ENCODE data around the gene FAM8A1. TPM values are rescaled to one million over a fixed set of nuclear protein-coding genes. Genes with fewer than 3 reads are reported as not detected.

Gene FAM8A1
- polyA plus RNA-seq, 3 donors, result 9.0 to 12.5 (median 11.1) TPM

DNA sequence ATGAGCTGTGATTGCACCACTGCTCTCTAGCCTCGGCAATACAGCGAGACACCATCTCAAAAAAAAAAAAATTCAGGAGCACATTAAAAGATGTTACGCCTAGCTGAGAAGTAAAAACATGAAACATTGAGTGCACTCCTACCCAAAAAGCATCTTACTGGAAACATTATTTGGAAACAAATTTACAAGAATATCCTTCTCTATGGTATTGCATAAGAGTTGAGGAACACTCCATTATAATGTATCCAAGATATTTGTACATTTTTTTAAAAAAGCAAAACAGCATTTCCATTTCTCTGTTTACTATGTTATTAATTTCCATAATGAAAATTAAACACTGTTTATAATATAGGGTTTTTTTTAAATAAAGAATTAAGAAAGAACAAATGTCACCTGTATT lies 48.6 kb downstream of the FAM8A1 start:
- 86 to 100% (median 88%) methylated on average over 3 of the region's 3 CpGs for WGBS, 3 donors
- no peak overlapping the region for H3K27ac ChIP-seq (ENCODE audit: low read depth, low read length)

DNA sequence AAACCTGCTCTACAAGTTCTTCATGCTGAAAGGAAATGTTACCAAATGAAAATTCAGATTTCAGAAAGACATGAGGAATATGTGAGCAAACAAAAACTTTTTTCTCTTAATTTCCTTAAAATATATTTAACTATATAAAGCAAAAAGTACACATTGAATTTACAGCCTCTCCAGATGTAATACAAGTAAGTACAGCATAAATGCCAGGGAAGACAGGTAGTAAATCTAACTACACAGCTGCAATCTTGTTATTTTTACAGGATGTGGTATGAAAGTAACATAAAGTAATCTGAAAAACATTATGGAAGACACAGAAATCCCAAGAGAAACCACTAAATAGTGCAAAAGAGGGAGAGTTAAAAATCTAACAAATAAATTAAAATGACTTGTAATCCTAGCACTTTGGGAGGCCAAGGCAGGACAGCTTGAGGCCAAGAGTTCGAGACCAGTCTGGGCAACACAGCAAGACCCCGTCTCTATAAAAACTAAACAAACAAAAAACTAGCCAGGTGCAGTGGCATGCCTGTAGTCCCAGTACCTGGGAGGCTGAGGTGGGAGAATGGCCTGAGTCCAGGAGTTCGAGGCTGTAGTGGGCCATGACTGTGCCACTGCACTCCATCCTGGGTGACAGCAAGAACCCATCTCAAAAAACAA lies 50.7 kb downstream of the FAM8A1 start:
- 71 to 97% (median 96%) methylated on average over 3 of the region's 3 CpGs for WGBS, 3 donors

DNA sequence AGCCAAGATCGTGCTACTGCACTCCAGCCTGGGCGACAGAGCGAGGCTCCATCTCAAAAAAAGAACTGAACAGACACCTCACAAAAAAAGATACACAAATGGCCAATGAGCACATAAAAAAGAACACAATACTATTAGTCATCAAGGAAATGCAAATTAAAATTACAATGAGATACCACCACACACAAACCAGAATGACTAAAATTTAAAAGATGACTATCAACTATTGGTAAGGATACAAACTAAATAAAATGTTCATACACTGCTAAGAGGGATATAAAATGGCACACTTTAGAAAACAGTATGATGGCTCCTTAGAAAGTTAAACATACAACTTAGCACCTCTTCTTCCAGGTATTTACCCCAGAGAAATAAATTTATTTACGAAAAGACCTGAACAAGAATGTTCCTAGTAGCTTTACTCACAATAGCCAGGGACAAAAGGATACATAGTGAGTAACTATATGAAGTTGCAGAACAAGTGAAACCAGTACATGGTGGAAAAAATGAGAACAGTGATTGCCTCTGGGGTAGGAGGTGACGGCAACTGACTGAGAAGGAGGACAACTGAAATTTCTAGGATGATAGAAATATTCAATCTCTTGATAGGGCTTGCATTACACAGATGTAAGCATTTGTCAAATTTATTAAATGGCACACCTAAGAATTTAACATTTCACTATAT lies 53.2 kb downstream of the FAM8A1 start:
- WGBS, 3 donors, result 78 to 80% (median 79%) methylated on average over 5 of the region's 5 CpGs
- no peak overlapping the region for H3K27ac ChIP-seq (ENCODE audit: low read depth, low read length)

More for the DNA sequence above, 50.7 kb downstream of the FAM8A1 start:
- no peak overlapping the region for H3K27ac ChIP-seq (ENCODE audit: low read depth, low read length)

DNA sequence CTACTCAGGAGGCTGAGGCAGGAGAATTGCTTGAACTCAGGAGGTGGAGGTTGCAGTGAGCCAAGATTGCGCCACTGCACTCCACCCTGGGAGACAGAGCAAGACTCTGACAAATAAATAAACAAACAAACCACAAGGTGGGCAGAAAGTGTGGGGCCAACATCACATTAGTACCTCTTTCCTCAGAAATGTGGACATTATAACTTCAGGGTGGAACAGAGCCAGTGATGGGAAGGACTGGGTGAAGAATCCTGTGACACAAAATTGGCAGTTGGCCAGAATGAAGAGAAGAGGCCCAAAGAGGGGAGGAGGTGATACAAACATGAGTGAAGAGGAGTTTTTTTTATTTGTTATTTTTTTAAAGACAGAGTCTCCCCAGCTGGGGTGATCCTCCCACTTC lies 56.0 kb downstream of the FAM8A1 start:
- H3K27ac ChIP-seq (ENCODE audit: low read depth, low read length), result no peak overlapping the region
- 88 to 94% (median 93%) methylated on average over 1 of the region's 1 CpG for WGBS, 3 donors

DNA sequence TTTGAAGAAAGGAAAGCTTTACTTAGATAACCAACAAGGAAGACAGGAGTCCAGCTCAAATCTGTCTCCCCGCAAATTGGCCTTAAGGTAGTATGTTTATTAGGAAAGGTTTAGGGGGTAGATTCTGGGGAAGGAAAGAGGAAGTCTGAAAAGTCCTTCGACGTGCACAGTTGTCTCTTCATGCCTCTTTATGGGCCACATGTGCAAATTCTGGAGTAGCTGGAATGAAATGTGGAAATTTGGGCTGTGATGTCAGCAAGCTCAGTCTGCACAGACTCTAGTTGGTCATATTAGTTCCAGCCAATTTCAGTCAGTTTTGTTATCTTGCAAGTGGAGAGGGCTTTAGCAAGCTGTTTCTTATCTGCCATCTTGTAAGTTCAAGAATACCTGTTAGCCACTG lies 56.5 kb downstream of the FAM8A1 start:
- H3K27ac ChIP-seq (ENCODE audit: low read depth, low read length), result no peak overlapping the region
- 53 to 62% (median 53%) methylated on average over 3 of the region's 3 CpGs for WGBS, 3 donors

Other genes with a start within 250 kb of the FAM8A1 start
- 1 to 10 TPM; 2.2 to 4.7 (median 2.5) TPM for gene CAP2, start 206.7 kb upstream of the FAM8A1 start, polyA plus RNA-seq
- 10 to 100 TPM in 2 of 3 donors, 1 to 10 TPM in 1; 5.8 to 21.5 (median 11.1) TPM for gene NUP153, start 106.6 kb downstream of the FAM8A1 start, polyA plus RNA-seq

All from adipose tissue (tissue), 3 donors.